BJ (cell line): ENCODE measurements around the gene GON4L. TPM values are rescaled to one million over a fixed set of nuclear protein-coding genes. Genes with fewer than 3 reads are reported as not detected.
"Not testable (repeated sequence)": the region's sequence is repeated elsewhere in the genome, so short reads cannot be mapped to it uniquely, and the experiment has no call there.

Experiments
- CTCF ChIA-PET: fragments of 350-600 bp; formaldehyde crosslinking; extraction: SDS; loops from one replicate; lab custom pipeline; 2021; ENCODE audit warnings: antibody characterized with exemption, inconsistent platforms; lab: Yijun Ruan, JAX
- POLR2A ChIA-PET: fragments of 300-600 bp; sonication (Branson Sonifier 250); formaldehyde crosslinking; extraction: SDS; loops from one replicate; lab custom pipeline; 2021; ENCODE audit warnings: antibody characterized with exemption; lab: Charles Lee
- DNase-seq: peaks from one replicate; pipeline ENCODE4 v3.0.0-alpha.2; 2011; ENCODE audit warnings: low read depth
- H3K27me3 ChIP-seq: 2 replicates; pipeline ENCODE4 v1.6.0; 2011; ENCODE audit warnings: low read length; ENCODE audit not compliant: control insufficient read depth, insufficient read depth
- H3K36me3 ChIP-seq: 2 replicates; pipeline ENCODE4 v1.5.1; 2011; ENCODE audit warnings: low read length; ENCODE audit not compliant: control insufficient read depth, insufficient read depth
- H3K4me3 ChIP-seq: 2 replicates; pipeline ENCODE4 v1.5.1; 2011; ENCODE audit warnings: low read depth, mild to moderate bottlenecking, control low read depth, low read length
- polyA plus RNA-seq: library from polyadenylated mRNA; depleted of rRNA; stranded (reverse); fragments of >200 nt; gene quantifications from 2 replicates; pipeline ENCODE4 v1.2.3, GENCODE V29; 2011
- TF ChIP-seq, protein P1 (sequence below): IDR thresholded peaks from 2 replicates; pipeline ENCODE4 v1.5.1; 2011; ENCODE audit warnings: low read depth, mild to moderate bottlenecking, control low read depth, inconsistent platforms, low read length, moderate library complexity; ENCODE audit not compliant: insufficient read depth

The GON4L gene
- polyA plus RNA-seq, 1 experiment: 18.3 TPM

DNA sequence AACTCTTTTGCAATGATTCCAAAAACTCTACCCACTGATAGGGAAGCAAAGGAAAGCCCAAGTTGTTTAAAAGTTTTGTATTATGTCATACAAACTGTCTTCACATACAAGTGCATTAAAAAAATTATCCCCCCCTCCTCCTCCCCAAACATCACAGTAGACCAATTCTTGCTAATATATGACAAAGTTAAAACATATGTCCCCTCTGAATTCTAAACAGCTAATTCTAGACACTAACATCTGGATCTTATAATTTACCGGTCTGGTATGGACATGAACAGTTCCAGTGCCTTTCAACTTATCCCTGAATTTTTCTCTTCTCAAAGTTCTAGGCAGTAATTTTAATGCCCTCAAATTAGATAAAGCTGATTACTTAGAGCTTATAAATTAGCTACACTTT, 40.7 kb upstream of the GON4L start:
- TF ChIP-seq, protein P1, sequence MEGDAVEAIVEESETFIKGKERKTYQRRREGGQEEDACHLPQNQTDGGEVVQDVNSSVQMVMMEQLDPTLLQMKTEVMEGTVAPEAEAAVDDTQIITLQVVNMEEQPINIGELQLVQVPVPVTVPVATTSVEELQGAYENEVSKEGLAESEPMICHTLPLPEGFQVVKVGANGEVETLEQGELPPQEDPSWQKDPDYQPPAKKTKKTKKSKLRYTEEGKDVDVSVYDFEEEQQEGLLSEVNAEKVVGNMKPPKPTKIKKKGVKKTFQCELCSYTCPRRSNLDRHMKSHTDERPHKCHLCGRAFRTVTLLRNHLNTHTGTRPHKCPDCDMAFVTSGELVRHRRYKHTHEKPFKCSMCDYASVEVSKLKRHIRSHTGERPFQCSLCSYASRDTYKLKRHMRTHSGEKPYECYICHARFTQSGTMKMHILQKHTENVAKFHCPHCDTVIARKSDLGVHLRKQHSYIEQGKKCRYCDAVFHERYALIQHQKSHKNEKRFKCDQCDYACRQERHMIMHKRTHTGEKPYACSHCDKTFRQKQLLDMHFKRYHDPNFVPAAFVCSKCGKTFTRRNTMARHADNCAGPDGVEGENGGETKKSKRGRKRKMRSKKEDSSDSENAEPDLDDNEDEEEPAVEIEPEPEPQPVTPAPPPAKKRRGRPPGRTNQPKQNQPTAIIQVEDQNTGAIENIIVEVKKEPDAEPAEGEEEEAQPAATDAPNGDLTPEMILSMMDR: no peak
- Histone ChIP-seq H3K4me3 (no peak overlapping the region), H3K27me3 (no peaks in the 10 kb centered on the region), H3K36me3 (peaks cover 7% of the 10 kb centered on the region)
- DNase-seq: no peak
- CTCF ChIA-PET: interaction anchor here (2.4 kb wide), 1 partner anchor 19 kb away, joined by 7 read pairs; no protein-coding TSS in a partner anchor
- POLR2A ChIA-PET: no interaction called here

DNA sequence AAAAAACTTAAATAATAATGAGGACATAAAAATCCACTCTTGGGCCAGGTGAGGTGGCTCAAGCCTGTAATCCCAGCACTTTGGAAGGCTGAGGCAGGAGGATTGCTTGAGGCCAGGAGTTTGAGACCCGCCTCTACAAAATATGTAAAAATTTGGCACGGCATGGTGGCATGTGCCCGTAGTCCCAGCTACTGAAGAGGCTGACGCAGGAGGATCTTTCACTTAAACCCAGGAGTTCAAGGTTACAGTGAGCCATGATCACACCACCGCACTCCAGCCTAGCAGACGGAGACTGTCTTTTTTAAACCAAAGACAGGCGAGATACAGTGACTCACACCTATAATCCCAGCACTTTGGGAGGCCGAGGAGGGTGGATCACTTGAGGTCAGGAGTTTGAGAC, 39.5 kb upstream of the GON4L start:
- H3K36me3 ChIP-seq, POLR2A ChIA-PET, H3K4me3 ChIP-seq, CTCF ChIA-PET, H3K27me3 ChIP-seq, DNase-seq: not testable (repeated sequence)

DNA sequence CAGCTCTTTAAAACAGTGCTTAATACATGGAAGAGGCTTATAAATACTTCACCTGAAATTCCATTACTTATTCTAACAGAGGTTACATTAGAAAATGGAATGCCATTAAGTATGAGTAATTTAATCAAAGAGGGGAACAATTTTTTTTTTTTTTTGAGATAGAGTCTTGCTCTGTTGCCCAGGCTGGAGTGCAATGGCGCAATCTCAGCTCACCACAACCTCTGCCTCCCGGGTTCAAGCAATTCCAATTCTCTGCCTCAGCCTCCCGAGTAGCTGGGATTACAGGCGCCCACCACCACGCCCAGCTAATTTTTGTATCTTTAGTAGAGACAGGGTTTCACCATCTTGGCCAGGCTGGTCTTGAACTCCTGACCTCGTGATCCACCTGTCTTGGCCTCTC, 38.6 kb upstream of the GON4L start:
- POLR2A ChIA-PET, DNase-seq, H3K27me3 ChIP-seq, H3K36me3 ChIP-seq, H3K4me3 ChIP-seq: not testable (repeated sequence)
- CTCF ChIA-PET: interaction anchor here (1.6 kb wide), 1 partner anchor 37 kb away, joined by 3 read pairs; no protein-coding TSS in a partner anchor

DNA sequence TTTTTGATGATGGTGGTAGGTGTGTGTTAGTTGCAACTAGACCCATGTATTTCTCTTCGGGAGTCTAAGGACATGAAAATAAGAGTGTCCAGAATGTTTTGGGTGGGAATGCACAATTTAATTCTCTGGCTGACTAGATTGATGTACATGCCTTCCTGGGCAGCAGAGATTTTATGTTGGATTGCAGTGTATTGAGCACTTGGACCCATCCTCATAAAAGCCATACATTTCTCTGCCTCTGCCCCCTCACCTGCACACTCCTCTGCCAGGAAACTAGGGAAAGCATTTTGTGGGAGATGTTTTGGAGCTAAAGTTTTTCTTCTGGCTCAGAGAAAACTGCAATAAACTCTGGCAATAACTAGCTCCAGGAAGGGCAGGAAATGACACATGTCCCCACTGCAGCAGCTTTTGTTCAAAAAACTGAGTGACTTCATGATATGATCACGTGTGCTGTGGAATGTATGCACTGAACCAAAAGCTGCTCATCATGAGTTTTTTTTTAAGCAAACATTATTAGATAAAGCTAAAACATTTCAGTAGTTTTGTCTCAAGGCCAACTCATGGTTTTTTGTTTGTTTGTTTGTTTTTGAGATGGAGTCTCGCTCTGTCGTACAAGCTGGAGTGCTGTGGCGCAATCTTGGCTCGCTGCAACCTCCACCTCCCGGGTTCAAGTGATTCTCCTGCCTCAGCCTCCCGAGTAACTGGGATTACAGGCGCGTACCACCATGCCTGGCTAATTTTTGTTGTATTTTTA, 36.6 kb upstream of the GON4L start:
- Histone ChIP-seq H3K4me3 (no peak overlapping the region), H3K36me3 (0 out of 2 replicates have a peak, but pooled peaks cover 1% of the 10 kb centered on the region), H3K27me3 (no peaks in the 10 kb centered on the region)
- peak; percentile 71 for DNase-seq
- TF ChIP-seq, protein P1: no peak
- POLR2A ChIA-PET: interaction anchor here (1.0 to 1.6 kb wide), 2 partner anchors 11 to 34 kb away, joined by 5 to 9 read pairs; partner anchors contain the start of gene SYT11
- CTCF ChIA-PET: interaction anchor here (1.2 to 1.6 kb wide), 2 partner anchors 11 to 39 kb away, joined by 3 to 5 read pairs; no protein-coding TSS in a partner anchor

DNA sequence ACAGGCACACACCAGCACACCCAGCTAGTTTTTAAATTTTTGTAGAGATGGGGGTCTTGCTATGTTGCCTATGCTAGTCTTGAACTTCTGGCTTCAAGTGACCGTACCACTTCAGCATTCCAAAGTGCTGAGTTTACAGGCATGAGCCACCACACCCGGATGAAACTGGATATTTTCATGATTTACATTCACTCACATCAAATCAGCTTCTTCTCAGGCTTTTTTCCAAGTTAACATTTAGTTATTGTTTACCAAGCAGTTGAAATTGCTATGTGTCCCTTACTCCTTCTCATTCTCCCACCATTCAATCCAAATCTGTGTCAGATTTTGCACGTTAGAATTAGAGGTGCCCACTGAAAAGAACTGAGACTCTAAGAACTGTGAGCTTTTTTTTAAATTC, 35.8 kb upstream of the GON4L start:
- ChIA-PET CTCF (interaction anchor here (1.2 kb wide), 1 partner anchor 11 kb away, joined by 5 read pairs; no protein-coding TSS in a partner anchor), POLR2A (interaction anchor here (1.0 to 1.6 kb wide), 2 partner anchors 10 to 33 kb away, joined by 5 to 9 read pairs; partner anchors contain the start of gene SYT11)
- TF ChIP-seq, protein P1: no peak
- Histone ChIP-seq H3K36me3 (0 out of 2 replicates have a peak, but pooled peaks cover 1% of the 10 kb centered on the region), H3K27me3 (no peaks in the 10 kb centered on the region), H3K4me3 (no peak overlapping the region)
- DNase-seq: no peak

DNA sequence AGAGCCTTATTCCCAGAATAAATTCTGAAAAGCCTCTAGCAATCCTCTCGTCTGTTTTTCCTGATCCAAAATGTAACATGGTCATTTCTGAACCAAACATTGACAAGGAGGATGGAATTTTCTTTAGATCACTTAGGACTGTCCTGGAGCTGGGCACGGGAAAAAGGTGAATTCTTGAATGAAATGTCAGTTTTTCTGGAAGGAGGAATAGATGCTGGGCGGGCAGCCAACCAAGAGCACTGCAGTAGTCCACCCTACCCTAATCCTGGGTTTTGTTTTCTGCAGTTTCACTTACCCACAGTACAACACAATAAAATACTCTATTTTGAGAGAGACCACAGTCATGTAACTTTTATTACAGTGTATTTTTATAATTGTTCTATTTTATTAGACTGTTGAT, 33.2 kb upstream of the GON4L start:
- H3K27me3 ChIP-seq: no peaks in the 10 kb centered on the region
- H3K4me3 ChIP-seq: no peak overlapping the region
- no peaks in the 10 kb centered on the region for H3K36me3 ChIP-seq
- no peak for DNase-seq
- ChIA-PET POLR2A (no interaction called here), CTCF (no interaction called here)
- TF ChIP-seq, protein P1: no peak
